Upper lobe of right lung (tissue), 1 donor: ENCODE measurements around the gene TULP1. TPM values are rescaled to one million over a fixed set of nuclear protein-coding genes. Genes with fewer than 3 reads are reported as not detected.

ENCODE experiments used
- ATAC-seq: fragments of 200-7000 bp; cut with Tn5 transposase; one replicate; pipeline ENCODE4 v1.9.1; 2020; ENCODE audit warnings: mild to moderate bottlenecking, moderate library complexity
- DNase-seq: peaks from one replicate; pipeline ENCODE4 v3.0.0-alpha.2; 2020
- H3K27ac ChIP-seq: fragments of 200-600 bp; one replicate; pipeline ENCODE4 v1.8.0; 2022
- H3K27me3 ChIP-seq: fragments of 200-600 bp; one replicate; pipeline ENCODE4 v1.8.0; 2022; ENCODE audit warnings: mild to moderate bottlenecking
- H3K36me3 ChIP-seq: fragments of 200-600 bp; one replicate; pipeline ENCODE4 v1.8.0; 2022
- H3K4me1 ChIP-seq: fragments of 200-600 bp; one replicate; pipeline ENCODE4 v1.8.0; 2022
- H3K4me3 ChIP-seq: fragments of 200-600 bp; one replicate; pipeline ENCODE4 v1.8.0; 2022; ENCODE audit warnings: mild to moderate bottlenecking
- H3K9me3 ChIP-seq: fragments of 200-600 bp; one replicate; pipeline ENCODE4 v1.8.0; 2022
- CTCF ChIP-seq: fragments of 200-600 bp; IDR thresholded peaks from one replicate; pipeline ENCODE4 v1.8.0; 2022; ENCODE audit warnings: antibody characterized with exemption
- intact Hi-C: fragments of 100-400 bp; cut with DNase I; formaldehyde crosslinking; loops from one replicate; pipeline ENCODE4 v1.11.0; 2022
- total RNA-seq: library from RNA; stranded (reverse); fragmentation: NEBNext Ultra II Directional; extraction: Animal tissue kit (Norgen Biotek cat#: 25700); gene quantifications from one replicate; pipeline ENCODE4 v1.2.1, GENCODE V29; 2021
- donor health status: DM: no; HTN: yes; CAD: no; lungs with severe emphysema.

Gene TULP1
- total RNA-seq, 1 donor from 2014 or later: not detected

DNA sequence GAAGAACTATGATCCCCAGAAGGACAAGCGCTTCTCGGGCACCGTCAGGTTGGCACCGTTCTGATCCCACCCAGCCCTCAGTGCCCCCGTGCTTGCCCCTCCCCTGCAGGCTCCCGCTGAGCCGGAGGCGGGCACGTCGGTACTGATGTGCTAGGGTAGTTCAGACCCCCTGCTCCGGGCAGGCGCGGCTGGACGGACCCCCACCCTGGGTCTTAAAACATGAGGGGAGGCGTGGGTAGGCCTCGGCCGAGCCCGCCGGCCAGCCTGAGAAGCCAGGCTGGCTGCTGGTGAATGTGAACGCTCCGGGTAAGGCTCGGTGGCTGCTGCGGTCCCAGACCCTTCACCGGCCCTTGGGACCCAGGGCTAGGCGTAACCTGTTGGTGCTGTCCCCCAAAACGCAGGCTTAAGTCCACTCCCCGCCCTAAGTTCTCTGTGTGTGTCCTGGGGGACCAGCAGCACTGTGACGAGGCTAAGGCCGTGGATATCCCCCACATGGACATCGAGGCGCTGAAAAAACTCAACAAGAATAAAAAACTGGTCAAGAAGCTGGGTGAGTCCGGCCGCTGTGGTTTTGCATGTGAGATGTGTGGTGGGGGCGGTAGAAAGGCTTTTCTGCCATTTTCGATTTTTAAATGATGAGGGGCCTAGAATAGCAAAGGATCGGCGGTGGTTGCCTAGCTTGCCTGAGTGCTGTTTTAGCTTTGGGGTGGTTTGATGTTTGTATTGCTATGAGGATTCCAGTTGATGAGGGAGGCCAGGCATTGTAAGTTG lies 43.5 kb downstream of the TULP1 start:
- DNase-seq: peak; percentile 75
- TF ChIP-seq CTCF: no peak
- ATAC-seq: no peak
- peak overlapping the region; percentile 91 for H3K4me3 ChIP-seq
- H3K9me3 ChIP-seq: no peaks in the 10 kb centered on the region
- H3K36me3 ChIP-seq: peaks cover 43% of the 10 kb centered on the region
- intact Hi-C loops: no loop called here
- peaks cover 16% of the 10 kb centered on the region for H3K4me1 ChIP-seq
- peak overlapping the region; percentile 90 for H3K27ac ChIP-seq
- H3K27me3 ChIP-seq: no peaks in the 10 kb centered on the region

DNA sequence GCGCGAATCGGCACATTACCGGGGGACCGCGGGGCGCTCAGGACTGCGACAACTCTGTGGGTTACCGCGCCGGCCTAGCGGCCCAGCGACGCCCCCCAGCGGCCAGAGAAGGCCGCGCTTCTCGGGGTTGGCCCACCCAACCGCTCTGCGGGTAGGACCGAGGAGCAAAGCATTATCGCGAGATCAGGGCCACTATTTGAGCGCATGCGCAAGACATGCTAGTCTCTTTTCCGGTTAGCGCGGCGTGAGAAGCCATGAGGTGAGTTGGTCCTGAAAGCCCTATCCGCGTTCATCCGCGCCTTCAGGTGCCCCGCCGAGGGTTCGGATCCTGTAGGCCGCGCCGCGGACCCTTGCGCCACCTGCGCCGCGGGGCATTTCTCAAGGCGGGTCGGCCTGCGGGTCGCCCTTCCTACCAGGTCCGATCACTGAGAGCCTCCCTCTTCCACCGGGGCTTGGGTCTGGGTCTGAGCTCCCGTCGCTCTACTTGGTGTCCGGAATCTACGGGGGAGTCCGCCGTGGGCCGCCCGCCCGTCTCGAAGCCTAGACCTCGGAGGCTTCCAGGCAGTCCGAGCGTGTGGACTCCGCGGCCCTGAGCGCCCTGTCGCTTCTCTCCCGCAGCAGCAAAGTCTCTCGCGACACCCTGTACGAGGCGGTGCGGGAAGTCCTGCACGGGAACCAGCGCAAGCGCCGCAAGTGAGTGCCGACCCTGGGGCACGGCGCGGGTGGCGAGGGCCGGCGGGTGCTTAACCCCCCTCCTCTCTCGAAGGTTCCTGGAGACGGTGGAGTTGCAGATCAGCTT lies 44.3 kb downstream of the TULP1 start, which contains the start of gene RPL10A:
Gene RPL10A, plus strand, starts transcription at position 221 of the 799 bp plus-strand sequence. Its CDS starts 34 bp downstream, at position 255.
- peak; percentile 96 for ATAC-seq
- Histone ChIP-seq H3K27me3 (no peaks in the 10 kb centered on the region), H3K27ac (peak within 1 kb of the TSS; percentile 90), H3K36me3 (peaks cover 43% of the 10 kb centered on the region), H3K9me3 (no peaks in the 10 kb centered on the region), H3K4me3 (peak within 1 kb of the TSS; percentile 91), H3K4me1 (peaks cover 16% of the 10 kb centered on the region)
- intact Hi-C loops: no loop called here
- peak; percentile 95 for DNase-seq
- peak; percentile 94 for TF ChIP-seq CTCF

GRCh38 chr6:35465646-35466045 lies 47.0 kb downstream of the TULP1 start:
- intact Hi-C loops: no loop called here
- peaks cover 8% of the 10 kb centered on the region for H3K4me1 ChIP-seq

DNA sequence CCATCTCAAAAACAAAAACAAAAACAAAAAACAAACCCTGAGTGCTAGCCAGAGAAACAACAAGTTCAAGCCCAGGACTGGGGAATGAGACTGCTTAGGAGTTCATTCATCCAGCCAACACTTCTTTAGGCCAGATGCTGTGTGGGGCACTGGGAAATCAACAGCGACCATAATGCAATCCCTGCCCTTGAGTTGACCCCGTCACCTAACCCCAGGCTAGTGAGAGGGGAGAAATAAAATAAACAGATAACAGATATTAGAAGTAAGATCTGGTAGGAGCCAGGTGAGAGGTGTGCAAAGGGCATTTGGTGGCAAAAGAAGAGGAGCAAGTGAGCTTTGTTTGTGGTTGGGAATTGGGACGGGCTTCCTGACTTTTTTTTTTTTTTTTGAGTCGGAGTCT lies 49.4 kb downstream of the TULP1 start:
- Histone ChIP-seq H3K4me1 (no peaks in the 10 kb centered on the region), H3K4me3 (no peak overlapping the region), H3K27me3 (no peaks in the 10 kb centered on the region), H3K36me3 (peaks cover 18% of the 10 kb centered on the region), H3K27ac (no peak overlapping the region), H3K9me3 (no peaks in the 10 kb centered on the region)
- DNase-seq (no peak), ATAC-seq (no peak)
- no peak for TF ChIP-seq CTCF
- intact Hi-C loops: no loop called here

More at GRCh38 chr6:35465646-35466045, 47.0 kb downstream of the TULP1 start:
- no peak for TF ChIP-seq CTCF
- H3K27me3 ChIP-seq: no peaks in the 10 kb centered on the region
- H3K9me3 ChIP-seq: no peaks in the 10 kb centered on the region
- no peak overlapping the region for H3K4me3 ChIP-seq
- ATAC-seq: no peak
- H3K36me3 ChIP-seq: peaks cover 17% of the 10 kb centered on the region
- DNase-seq: no peak
- H3K27ac ChIP-seq: no peak overlapping the region

GRCh38 chr6:35461270-35461669 lies 51.4 kb downstream of the TULP1 start:
- Histone ChIP-seq H3K27ac (no peak overlapping the region), H3K36me3 (peaks cover 26% of the 10 kb centered on the region), H3K27me3 (no peaks in the 10 kb centered on the region), H3K4me3 (no peak overlapping the region), H3K4me1 (no peaks in the 10 kb centered on the region), H3K9me3 (no peaks in the 10 kb centered on the region)
- ATAC-seq: no peak
- DNase-seq: no peak
- intact Hi-C loops: no loop called here
- TF ChIP-seq CTCF: no peak
